NCI-H460 (cell line): Measurements from ENCODE around the gene TMEM8B. TPM values are rescaled to one million over a fixed set of nuclear protein-coding genes. Genes with fewer than 3 reads are reported as not detected.

ENCODE experiments used
- DNase-seq: peaks from one replicate; pipeline ENCODE4 v3.0.0-alpha.2; 2016; ENCODE audit warnings: low read depth; ENCODE audit errors: extremely low read depth
- total RNA-seq: library from RNA; depleted of rRNA; stranded (reverse); fragments of >200 nt; shearing (Covaris generic); gene quantifications from 2 replicates; pipeline ENCODE4 v1.2.3, GENCODE V29; 2014

TMEM8B gene
- total RNA-seq, 1 experiment from 2014 or later = 1.2 TPM

- no peak for DNase-seq
These were observed 6.7 kb downstream of the TMEM8B start for GRCh38 chr9:35835766-35836165.

- DNase-seq = no peak
These were observed 7.6 kb downstream of the TMEM8B start for GRCh38 chr9:35836595-35836994.

GRCh38 chr9:35839926-35840325 lies 10.9 kb downstream of the TMEM8B start:
- DNase-seq = no peak

- no peak for DNase-seq
These were observed 12.0 kb downstream of the TMEM8B start for GRCh38 chr9:35840881-35841644.

GRCh38 chr9:35841645-35841900 lies 12.5 kb downstream of the TMEM8B start:
- DNase-seq = no peak

GRCh38 chr9:35842020-35842745 lies 13.2 kb downstream of the TMEM8B start:
- no peak for DNase-seq

- no peak for DNase-seq
These were observed 13.8 kb downstream of the TMEM8B start for GRCh38 chr9:35842795-35843194.

GRCh38 chr9:35844628-35845270 lies 15.7 kb downstream of the TMEM8B start:
- DNase-seq = no peak

GRCh38 chr9:35845824-35846771 lies 17.1 kb downstream of the TMEM8B start:
- no peak for DNase-seq

GRCh38 chr9:35847792-35848572 lies 19.0 kb downstream of the TMEM8B start:
- DNase-seq = no peak

- no peak for DNase-seq
These were observed 23.3 kb downstream of the TMEM8B start for GRCh38 chr9:35852267-35852815.

- DNase-seq = no peak
These were observed 24.1 kb downstream of the TMEM8B start for GRCh38 chr9:35852876-35853865.

- DNase-seq = no peak
These were observed 25.2 kb downstream of the TMEM8B start for GRCh38 chr9:35854091-35854762.

GRCh38 chr9:35856206-35856605 lies 27.2 kb downstream of the TMEM8B start:
- DNase-seq = no peak

- DNase-seq = no peak
These were observed 27.9 kb downstream of the TMEM8B start for GRCh38 chr9:35856882-35857281.

- DNase-seq = no peak
These were observed 29.4 kb downstream of the TMEM8B start for GRCh38 chr9:35858458-35858857.

- no peak for DNase-seq
These were observed 30.4 kb downstream of the TMEM8B start for GRCh38 chr9:35859310-35859989.
